ENCODE data around the gene CD164. TPM values are rescaled to one million over a fixed set of nuclear protein-coding genes. Genes with fewer than 3 reads are reported as not detected.

The CD164 gene
- total and polyA plus RNA-seq, 2 of the 13 experiments (the other 11 are each of a cell fraction or from before 2014, with no cell fraction given) = 222 to 293 TPM

- TF ChIP-seq, protein P1, sequence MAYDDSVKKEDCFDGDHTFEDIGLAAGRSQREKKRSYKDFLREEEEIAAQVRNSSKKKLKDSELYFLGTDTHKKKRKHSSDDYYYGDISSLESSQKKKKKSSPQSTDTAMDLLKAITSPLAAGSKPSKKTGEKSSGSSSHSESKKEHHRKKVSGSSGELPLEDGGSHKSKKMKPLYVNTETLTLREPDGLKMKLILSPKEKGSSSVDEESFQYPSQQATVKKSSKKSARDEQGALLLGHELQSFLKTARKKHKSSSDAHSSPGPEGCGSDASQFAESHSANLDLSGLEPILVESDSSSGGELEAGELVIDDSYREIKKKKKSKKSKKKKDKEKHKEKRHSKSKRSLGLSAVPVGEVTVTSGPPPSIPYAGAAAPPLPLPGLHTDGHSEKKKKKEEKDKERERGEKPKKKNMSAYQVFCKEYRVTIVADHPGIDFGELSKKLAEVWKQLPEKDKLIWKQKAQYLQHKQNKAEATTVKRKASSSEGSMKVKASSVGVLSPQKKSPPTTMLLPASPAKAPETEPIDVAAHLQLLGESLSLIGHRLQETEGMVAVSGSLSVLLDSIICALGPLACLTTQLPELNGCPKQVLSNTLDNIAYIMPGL (CRISPR knock-in tag; IDR thresholded peaks at IDR 0.05; ENCODE audit: borderline replicate concordance in 1 of 2, low read depth in 1 of 2) = no peak
- TF ChIP-seq RFX3 (CRISPR knock-in tag; IDR thresholded peaks at IDR 0.05) (no peak), ETV6 (CRISPR knock-in tag; conservative IDR thresholded peaks at IDR 0.05) (no peak), THAP8 (CRISPR knock-in tag; IDR thresholded peaks at IDR 0.05; ENCODE audit: borderline replicate concordance) (no peak), MTA1 (CRISPR knock-in tag; IDR thresholded peaks at IDR 0.05; ENCODE audit: borderline replicate concordance) (no peak)
Measured at GRCh38 chr6:109348226-109348625, 34.0 kb downstream of the CD164 start (continued).

GRCh38 chr6:109347779-109348178 is 34.5 kb downstream of the CD164 start:
- Histone ChIP-seq H3K4me2 (ENCODE audit: low read depth, low read length) (no peak overlapping the region; the same call in 1 of the 2 replicates), H3K9ac (ENCODE audit: insufficient read depth, low read depth, low read length) (no peak overlapping the region), H2AFZ (ENCODE audit: low read length) (no peak overlapping the region), H3K4me1 (ENCODE audit: insufficient read depth, low read length) (peaks cover 30% of the 10 kb centered on the region), H3K27me3 (ENCODE audit: control insufficient read depth in 1 of 2, insufficient read depth in 2 of 2, low read length in 2 of 2) (no peaks in the 10 kb centered on the region), H3K4me3 (replicated peaks in 1 of 3; ENCODE audit: insufficient read depth in 1 of 3, low read depth in 2 of 3, low read length in 3 of 3) (no peak overlapping the region), H3K79me2 (ENCODE audit: insufficient read depth, low read length) (no peaks in the 10 kb centered on the region), H3K9me3 (ENCODE audit: low read length) (no peaks in the 10 kb centered on the region), H3K27ac (ENCODE audit: extremely low read length, insufficient read depth, low read length) (no peak overlapping the region), H3K36me3 (replicated peaks in 1 of 2; ENCODE audit: control insufficient read depth in 1 of 2, insufficient read depth in 2 of 2, low read length in 2 of 2) (no peaks in the 10 kb centered on the region), H4K20me1 (ENCODE audit: insufficient read depth, low read length) (no peaks in the 10 kb centered on the region)
- DNase-seq (ENCODE audit: low spot score) = peak; percentile 7
- ChIA-PET POLR2A (interaction anchor here (0.6 to 1.0 kb wide), 2 partner anchors 34 to 36 kb away, joined by 3 to 4 read pairs; partner anchors contain the start of gene CD164), CTCF (ENCODE audit: low intra/inter-chr PET ratio, low total read pairs) (no interaction called here)
- in situ Hi-C loops (cut with HindIII; ENCODE audit: extremely low pct_ligation_motif_present, low pct_unique_long_range_greater_than_20kb) (no loop called here), intact Hi-C loops (cut with micrococcal nuclease; ENCODE audit: unreplicated experiment) (no loop called here)
- WGBS (ENCODE audit: low lambda C conversion rate) = 5% methylated on average over 3 of the region's 3 CpGs
- no TSS peak for BruUV-seq (replicated peaks)
- FAIRE-seq = no peak
- peak; percentile 91 for ATAC-seq
- TF ChIP-seq ARID5B (CRISPR knock-in tag; IDR thresholded peaks at IDR 0.05) = 0 out of 2 replicates have a peak, but pooled peaks have one; percentile 14
- TF ChIP-seq XBP1 (CRISPR knock-in tag; IDR thresholded peaks at IDR 0.05) = no peak
- TF ChIP-seq ZNF230 (CRISPR knock-in tag; IDR thresholded peaks at IDR 0.05) = no peak
- TF ChIP-seq KDM3A (CRISPR knock-in tag; IDR thresholded peaks at IDR 0.05; ENCODE audit: low read depth) = no peak
- no peak for TF ChIP-seq ETS1 (CRISPR knock-in tag; IDR thresholded peaks at IDR 0.05)
- no peak for TF ChIP-seq ZBTB38 (CRISPR knock-in tag; IDR thresholded peaks at IDR 0.05)

All from HepG2 (cell line).